NCI-H1436 treated with DMSO at 0.1 percent for 48 hours (cell line): ENCODE measurements around the gene CLDND1.
"Not testable (repeated sequence)": the region's sequence is repeated elsewhere in the genome, so short reads cannot be mapped to it uniquely, and the experiment has no call there.

Experiments
- DNase-seq: peaks from one replicate; lab custom pipeline; 2025; lab: John Stamatoyannopoulos, UW

The CLDND1 gene

GRCh38 chr3:98522544-98523281 is at the start of gene CLDND1:
CLDND1 (minus strand) TSS chr3:98522902; CDS start chr3:98521424, 1,478 bp downstream.
- DNase-seq = peak; percentile 72

GRCh38 chr3:98568402-98568801 is 45.7 kb upstream of the CLDND1 start:
- DNase-seq = no peak

- DNase-seq = no peak
Observed at GRCh38 chr3:98567666-98568270, 45.1 kb upstream of the CLDND1 start.

- no peak for DNase-seq
Observed at GRCh38 chr3:98565843-98566242, 43.1 kb upstream of the CLDND1 start.

GRCh38 chr3:98565237-98565643 is 42.5 kb upstream of the CLDND1 start:
- DNase-seq = no peak

- DNase-seq = no peak
Observed at GRCh38 chr3:98564282-98565005, 41.7 kb upstream of the CLDND1 start.

GRCh38 chr3:98563661-98564281 is 41.1 kb upstream of the CLDND1 start:
- DNase-seq = no peak

GRCh38 chr3:98561727-98562521 is 39.2 kb upstream of the CLDND1 start:
- DNase-seq = no peak

GRCh38 chr3:98560911-98561310 is 38.2 kb upstream of the CLDND1 start:
- no peak for DNase-seq

GRCh38 chr3:98559769-98560168 is 37.1 kb upstream of the CLDND1 start:
- DNase-seq = not testable (repeated sequence)

- no peak for DNase-seq
Observed at GRCh38 chr3:98558100-98558827, 35.6 kb upstream of the CLDND1 start.

- no peak for DNase-seq
Observed at GRCh38 chr3:98557324-98558010, 34.8 kb upstream of the CLDND1 start.

- DNase-seq = no peak
Observed at GRCh38 chr3:98556164-98557130, 33.7 kb upstream of the CLDND1 start.

- DNase-seq = no peak
Observed at GRCh38 chr3:98555025-98555379, 32.3 kb upstream of the CLDND1 start.

GRCh38 chr3:98554580-98554979 is 31.9 kb upstream of the CLDND1 start:
- DNase-seq = no peak

GRCh38 chr3:98553753-98554152 is 31.1 kb upstream of the CLDND1 start:
- no peak for DNase-seq

- no peak for DNase-seq
Observed at GRCh38 chr3:98553021-98553563, 30.4 kb upstream of the CLDND1 start.

- DNase-seq = no peak
Observed at GRCh38 chr3:98552232-98553020, 29.7 kb upstream of the CLDND1 start.
